Right lobe of liver (tissue), 6 donors: ENCODE results near the gene NOTUM. TPM values are rescaled to one million over a fixed set of nuclear protein-coding genes. Genes with fewer than 3 reads are reported as not detected.
A peak's percentile ranks its signal among the peaks of the same experiment; 100 is the strongest.

Source experiments
- ATAC-seq, 4 donors: fragments of 200-7000 bp; cut with Tn5 transposase; one replicate each; pipeline ENCODE4 v1.9.1; 2020; ENCODE audit warnings: mild to moderate bottlenecking in 4 of 4, moderate library complexity in 4 of 4
- DNase-seq, 3 donors: peaks; one replicate each; pipeline ENCODE4 v3.0.0-alpha.2; 2020
- H3K27ac ChIP-seq, 3 donors: fragments of 200-600 bp; one replicate each; pipeline ENCODE4 v1.8.0; 2022
- H3K27me3 ChIP-seq, 2 donors: fragments of 200-600 bp; one replicate each; pipeline ENCODE4 v1.8.0; 2022
- H3K36me3 ChIP-seq, 4 donors: fragments of 200-600 bp; sonication (generic) in 1 of 4; one replicate each; pipeline versions ENCODE4 v1.5.1 to v1.8.0; 2017 to 2022; ENCODE audit warnings: control low read depth in 1 of 4
- H3K4me1 ChIP-seq, 4 donors: fragments of 200-600 bp; sonication (generic) in 1 of 4; one replicate each; pipeline versions ENCODE4 v1.5.1 to v1.8.0; 2017 to 2022; ENCODE audit warnings: control low read depth in 1 of 4
- H3K4me3 ChIP-seq, 3 donors: fragments of 200-600 bp; one replicate each; pipeline ENCODE4 v1.8.0; 2022
- H3K9me3 ChIP-seq, 4 donors: fragments of 200-600 bp; sonication (generic) in 1 of 4; one replicate each; pipeline versions ENCODE4 v1.5.1 to v1.8.0; 2017 to 2022; ENCODE audit warnings: control low read depth in 1 of 4
- POLR2A ChIP-seq: fragments of 450-650 bp; IDR thresholded peaks from one replicate; pipeline ENCODE4 v1.6.1; 2017; ENCODE audit warnings: antibody characterized with exemption, mild to moderate bottlenecking
- WGBS: methylation state at CpG from one replicate; pipeline ENCODE4 v1.1.6; 2018; ENCODE audit warnings: low coverage, low lambda C conversion rate; ENCODE audit not compliant: insufficient coverage; ENCODE audit errors: missing lambda C conversion rate; 5-methylcytosine and 5-hydroxymethylcytosine counted together
- intact Hi-C, 2 donors: fragments of 100-400 bp; cut with DNase I; formaldehyde crosslinking; loops; one replicate each; pipeline versions ENCODE4 v1.11.2 to v1.14.1; 2022
- total RNA-seq, 6 experiments: library from RNA; depleted of rRNA in 2 of 6; stranded (reverse); fragments of >200 nt in 2 of 6; fragmentation: NEBNext Ultra II Directional in 3 of 6; extraction: Animal tissue kit (Norgen Biotek cat#: 25700) in 3 of 6; gene quantifications; one replicate each; pipeline versions ENCODE4 v1.1.0 to v1.2.4, GENCODE V29; 2016 to 2023
- TF ChIP-seq, protein P1 (sequence below), 4 donors: fragments of 200-600 bp in 3 of 4; fragments of 450-650 bp in 1 of 4; IDR thresholded peaks; one replicate each; pipeline versions ENCODE4 v1.5.1 to v1.8.0; 2016 to 2022; ENCODE audit warnings: antibody characterized with exemption in 4 of 4, mild to moderate bottlenecking in 2 of 4
- donor health status: DM: no; HTN: yes; CAD: no.
- donor health status: DM: no; HTN: no; CAD: no.
- donor health status: DM: no; HTN: no; CAD: no.
- donor health status: DM: no; HTN: yes; CAD: no.
- donor health status: DM: no; HTN: yes; CAD: no.

NOTUM gene
- total RNA-seq, 6 experiments from 2014 or later, result 1.2 to 7.6 (median 3.0) TPM

DNA sequence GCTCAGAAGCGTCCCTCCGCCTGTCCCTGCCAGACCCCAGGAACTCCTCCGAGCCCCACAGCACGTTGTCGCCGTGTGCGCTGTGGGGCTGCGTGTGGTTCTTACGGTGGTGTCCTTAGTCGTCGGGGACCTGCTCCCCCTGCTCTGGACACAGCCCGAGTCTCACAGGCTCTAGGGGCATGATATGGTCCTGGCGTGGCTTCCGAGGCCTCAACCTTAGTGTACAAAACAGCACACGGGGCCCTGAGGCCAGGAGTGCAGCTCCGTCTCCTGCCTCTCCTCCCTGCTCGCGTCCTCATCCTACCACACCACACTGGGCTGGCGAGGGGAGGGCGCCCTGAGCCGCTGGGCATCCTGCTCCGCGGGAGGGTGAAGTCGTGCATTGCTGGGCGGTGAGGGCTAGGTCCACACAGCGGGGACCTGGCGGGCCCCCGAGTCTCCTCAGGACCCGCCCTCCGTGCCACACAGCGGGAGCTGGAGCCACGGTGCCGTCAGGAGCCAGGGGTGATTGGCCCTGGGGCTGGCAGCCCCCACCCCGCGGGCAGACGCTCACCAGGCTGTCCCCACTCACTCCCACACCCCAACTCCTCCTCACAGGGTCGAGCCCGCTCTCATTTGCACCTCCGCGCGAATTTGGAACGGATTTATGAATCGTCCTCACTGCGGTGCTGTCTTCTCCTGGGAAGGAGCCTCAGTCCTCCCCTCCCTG is 32.3 kb downstream of the NOTUM start:
- Histone ChIP-seq H3K4me3 (peak overlapping the region in 1 of 3 donors; percentile 32), H3K4me1 (peaks cover 0 to 32% (median 13%) of the 10 kb centered on the region in 4 donors), H3K27me3 (no peaks in the 10 kb centered on the region), H3K27ac (no peak overlapping the region), H3K9me3 (no peaks in the 10 kb centered on the region), H3K36me3 (no peaks in the 10 kb centered on the region)
- 63% methylated on average over 9 of the region's 44 CpGs for WGBS
- intact Hi-C loops, result no loop called here
- TF ChIP-seq, protein P1, sequence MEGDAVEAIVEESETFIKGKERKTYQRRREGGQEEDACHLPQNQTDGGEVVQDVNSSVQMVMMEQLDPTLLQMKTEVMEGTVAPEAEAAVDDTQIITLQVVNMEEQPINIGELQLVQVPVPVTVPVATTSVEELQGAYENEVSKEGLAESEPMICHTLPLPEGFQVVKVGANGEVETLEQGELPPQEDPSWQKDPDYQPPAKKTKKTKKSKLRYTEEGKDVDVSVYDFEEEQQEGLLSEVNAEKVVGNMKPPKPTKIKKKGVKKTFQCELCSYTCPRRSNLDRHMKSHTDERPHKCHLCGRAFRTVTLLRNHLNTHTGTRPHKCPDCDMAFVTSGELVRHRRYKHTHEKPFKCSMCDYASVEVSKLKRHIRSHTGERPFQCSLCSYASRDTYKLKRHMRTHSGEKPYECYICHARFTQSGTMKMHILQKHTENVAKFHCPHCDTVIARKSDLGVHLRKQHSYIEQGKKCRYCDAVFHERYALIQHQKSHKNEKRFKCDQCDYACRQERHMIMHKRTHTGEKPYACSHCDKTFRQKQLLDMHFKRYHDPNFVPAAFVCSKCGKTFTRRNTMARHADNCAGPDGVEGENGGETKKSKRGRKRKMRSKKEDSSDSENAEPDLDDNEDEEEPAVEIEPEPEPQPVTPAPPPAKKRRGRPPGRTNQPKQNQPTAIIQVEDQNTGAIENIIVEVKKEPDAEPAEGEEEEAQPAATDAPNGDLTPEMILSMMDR (IDR thresholded peaks at IDR 0.05), result no peak
- no peak for ATAC-seq
- peak in 1 of 3 donors; percentile 32 for DNase-seq

DNA sequence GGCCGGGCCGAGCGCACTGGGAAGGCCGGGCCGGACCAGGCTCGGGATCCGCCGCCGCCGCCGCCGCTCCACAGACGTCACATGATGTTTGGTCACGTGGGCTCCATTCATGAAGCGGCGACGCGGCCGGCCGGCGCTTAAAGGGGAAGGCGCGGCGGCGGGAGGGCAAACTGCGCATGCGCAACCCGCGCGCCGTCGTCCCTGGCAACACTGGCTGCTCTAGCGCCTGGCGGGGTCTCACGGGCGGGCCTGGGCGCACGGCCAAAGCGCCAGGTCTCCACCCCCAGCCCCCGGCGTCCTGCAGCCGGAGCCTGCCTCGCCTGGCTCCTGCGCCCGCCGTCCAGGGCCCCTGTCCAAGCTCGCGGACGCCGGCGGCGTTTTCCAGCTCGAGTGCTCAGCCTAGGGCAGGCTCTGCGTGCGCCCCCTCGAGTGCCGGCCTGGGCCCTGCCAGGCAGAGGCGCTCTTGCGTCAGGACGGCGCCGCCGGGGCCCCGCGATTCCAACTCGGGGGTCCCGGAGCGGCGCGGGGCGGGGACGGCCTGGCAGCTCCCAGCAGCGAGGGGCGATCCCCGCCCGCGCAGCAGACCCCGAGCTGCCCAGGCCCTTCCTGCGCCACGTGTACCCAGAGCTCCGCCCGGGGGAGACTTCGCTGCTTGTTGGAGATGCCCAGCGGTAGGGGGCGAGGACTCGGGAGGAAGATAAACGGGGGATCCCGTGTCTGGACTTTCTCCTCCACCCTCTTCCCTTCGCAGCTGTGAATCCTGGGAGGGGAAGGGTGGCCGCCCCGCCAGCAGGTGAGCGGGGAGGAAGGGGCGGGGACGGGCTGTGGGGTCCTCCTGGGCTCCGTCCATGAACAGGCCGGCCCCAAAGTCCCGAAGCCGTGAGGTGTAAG is 33.1 kb downstream of the NOTUM start, which contains the start of gene MAFG:
MAFG (minus strand) TSS at position 83 of the 891 bp plus-strand sequence. CDS start 4,550 bp downstream, outside the sequence.
- Histone ChIP-seq H3K4me1 (peaks cover 0 to 37% (median 16%) of the 10 kb centered on the region in 4 donors), H3K9me3 (no peaks in the 10 kb centered on the region), H3K4me3 (peak within 1 kb of the TSS; percentile 69 to 96 (median 86)), H3K36me3 (no peaks in the 10 kb centered on the region), H3K27me3 (no peaks in the 10 kb centered on the region), H3K27ac (peak within 1 kb of the TSS; percentile 84 to 97 (median 97))
- 2% methylated on average over 9 of the region's 98 CpGs for WGBS
- peak; percentile 67 for TF ChIP-seq POLR2A
- TF ChIP-seq, protein P1 (IDR thresholded peaks at IDR 0.05), result peak in 3 of 4 donors; percentile 9 to 19 (median 15)
- intact Hi-C loops, result no loop called here
- DNase-seq (peak; percentile 92 to 93 (median 93)), ATAC-seq (peak; percentile 15 to 53 (median 32))

DNA sequence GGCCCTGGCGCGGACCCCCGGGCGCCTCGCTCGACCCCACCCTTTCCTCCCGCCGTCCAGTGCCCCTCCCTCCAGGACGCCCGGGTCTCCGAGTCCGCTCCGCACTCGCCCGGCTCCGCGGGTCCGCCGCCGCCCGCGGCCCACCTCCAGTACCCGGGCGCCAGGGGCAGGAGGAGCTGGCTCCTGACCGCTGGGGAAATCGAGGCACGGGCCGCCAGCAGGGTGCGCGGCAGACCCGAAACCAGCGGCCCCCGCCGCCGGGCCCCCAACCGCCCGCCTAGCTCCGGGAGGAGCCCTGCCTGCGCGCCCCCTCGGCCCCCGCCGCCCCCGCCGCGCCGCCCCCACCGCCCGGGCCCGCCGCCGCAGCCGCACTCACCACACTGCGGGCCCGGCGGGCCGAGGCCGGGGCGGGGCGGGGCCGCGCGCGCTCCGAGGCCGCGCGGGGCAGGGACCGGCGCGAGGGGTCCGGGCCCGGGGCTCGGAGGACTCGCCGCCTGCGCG is 33.8 kb downstream of the NOTUM start:
- Histone ChIP-seq H3K27ac (peak overlapping the region; percentile 84 to 97 (median 97)), H3K9me3 (no peaks in the 10 kb centered on the region), H3K4me3 (peak overlapping the region; percentile 69 to 96 (median 86)), H3K36me3 (peaks cover 0 to 5% (median 2%) of the 10 kb centered on the region in 4 donors), H3K27me3 (no peaks in the 10 kb centered on the region), H3K4me1 (peaks cover 0 to 44% (median 22%) of the 10 kb centered on the region in 4 donors)
- DNase-seq (no peak), ATAC-seq (no peak)
- WGBS, result 0% methylated on average over 6 of the region's 78 CpGs
- TF ChIP-seq, protein P1 (IDR thresholded peaks at IDR 0.05), result no peak
- no peak for TF ChIP-seq POLR2A
- intact Hi-C loops, result no loop called here

DNA sequence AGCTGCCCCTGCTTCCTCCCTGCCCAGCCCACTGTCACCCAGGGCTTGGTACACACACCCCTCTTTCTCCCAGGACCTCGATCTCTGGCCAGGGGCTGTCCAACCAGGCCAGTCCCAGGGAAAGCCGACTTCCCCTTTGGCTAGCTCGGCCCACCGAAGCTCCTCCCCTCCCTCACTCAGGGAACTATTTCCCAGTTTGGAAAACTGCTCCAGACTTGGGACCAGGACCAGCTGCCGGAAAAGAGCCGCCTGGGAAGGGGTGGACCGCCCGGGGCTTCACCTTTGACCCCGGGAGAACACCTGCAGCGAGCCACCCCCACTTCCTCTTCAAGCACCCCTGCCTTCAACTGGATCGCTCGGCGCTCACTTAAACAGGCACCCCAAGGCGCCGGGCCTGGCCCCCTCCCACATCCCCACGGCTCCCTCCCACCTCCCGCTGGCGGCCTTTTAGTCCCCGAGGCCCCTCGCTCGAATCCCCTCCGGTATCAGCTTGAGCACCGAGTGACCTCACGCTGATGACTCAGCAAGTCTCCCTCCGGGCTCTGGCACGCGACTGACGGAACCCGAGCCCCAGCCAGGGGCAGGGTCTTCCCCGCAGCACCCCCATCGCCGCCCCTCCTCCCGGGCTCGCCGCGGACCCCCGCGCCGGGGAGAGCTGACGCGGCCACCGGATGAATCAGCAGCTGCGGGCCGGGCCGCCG is 34.4 kb downstream of the NOTUM start:
- Histone ChIP-seq H3K36me3 (peaks cover 0 to 10% (median 4%) of the 10 kb centered on the region in 4 donors), H3K27ac (peak overlapping the region; percentile 84 to 97 (median 97)), H3K27me3 (no peaks in the 10 kb centered on the region), H3K4me1 (peaks cover 0 to 50% (median 27%) of the 10 kb centered on the region in 4 donors), H3K4me3 (peak overlapping the region; percentile 69 to 96 (median 86)), H3K9me3 (no peaks in the 10 kb centered on the region)
- 0% methylated on average over 14 of the region's 46 CpGs for WGBS
- DNase-seq (peak; percentile 89 to 92 (median 92)), ATAC-seq (peak; percentile 64 to 71 (median 68))
- intact Hi-C loops, result no loop called here
- TF ChIP-seq POLR2A, result peak; percentile 73
- TF ChIP-seq, protein P1 (IDR thresholded peaks at IDR 0.05), result no peak
